Kidney epithelial cell (primary cell): ENCODE results near the gene DPM2. TPM values are rescaled to one million over a fixed set of nuclear protein-coding genes. Genes with fewer than 3 reads are reported as not detected.

ENCODE experiments used
- DNase-seq: peaks from one replicate; pipeline ENCODE4 v3.0.0-alpha.2; 2010; ENCODE audit warnings: low read depth
- H3K27me3 ChIP-seq: 2 replicates; pipeline ENCODE4 v1.6.0; 2011; ENCODE audit warnings: low read length; ENCODE audit not compliant: control insufficient read depth, insufficient read depth
- H3K36me3 ChIP-seq: 2 replicates; pipeline ENCODE4 v1.5.1; 2011; ENCODE audit warnings: low read length; ENCODE audit not compliant: control insufficient read depth, insufficient read depth
- H3K4me3 ChIP-seq: 2 replicates; pipeline ENCODE4 v1.5.1; 2011; ENCODE audit warnings: low read depth, mild to moderate bottlenecking, control low read depth, low read length
- total RNA-seq: library from RNA; depleted of rRNA; stranded (reverse); fragments of >200 nt; gene quantifications from 2 replicates; pipeline ENCODE4 v1.2.3, GENCODE V29; 2015
- TF ChIP-seq, protein P1 (sequence below): IDR thresholded peaks from 2 replicates; pipeline ENCODE4 v1.5.1; 2011; ENCODE audit warnings: mild to moderate bottlenecking, moderate library complexity, low read length, control low read depth, inconsistent platforms; ENCODE audit not compliant: insufficient read depth, poor library complexity, severe bottlenecking

DPM2 gene
- total RNA-seq, 1 donor from 2014 or later: 31.8 TPM

DNA sequence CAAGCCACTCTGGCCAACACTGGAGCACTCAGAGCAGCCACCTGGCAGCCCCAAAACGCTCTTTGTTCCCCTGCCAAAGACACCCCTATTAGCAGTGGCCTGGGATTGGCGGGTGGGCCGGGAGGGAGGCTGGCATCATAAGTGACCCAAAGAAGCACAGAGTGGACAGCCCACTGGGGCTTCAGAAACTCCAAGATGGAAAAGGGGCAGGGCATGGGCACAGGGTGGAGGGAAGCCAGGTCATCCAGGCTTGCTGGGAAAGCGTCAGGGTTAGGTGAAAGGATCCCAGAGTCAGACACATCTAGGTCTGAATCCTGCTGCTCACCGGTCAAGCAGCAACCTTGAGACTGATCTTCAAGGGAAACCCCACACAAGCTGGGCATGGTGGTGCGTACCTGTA, 28.3 kb upstream of the DPM2 start:
- Histone ChIP-seq H3K36me3 (no peaks in the 10 kb centered on the region), H3K27me3 (no peaks in the 10 kb centered on the region), H3K4me3 (no peak overlapping the region)
- no peak for DNase-seq
- TF ChIP-seq, protein P1, sequence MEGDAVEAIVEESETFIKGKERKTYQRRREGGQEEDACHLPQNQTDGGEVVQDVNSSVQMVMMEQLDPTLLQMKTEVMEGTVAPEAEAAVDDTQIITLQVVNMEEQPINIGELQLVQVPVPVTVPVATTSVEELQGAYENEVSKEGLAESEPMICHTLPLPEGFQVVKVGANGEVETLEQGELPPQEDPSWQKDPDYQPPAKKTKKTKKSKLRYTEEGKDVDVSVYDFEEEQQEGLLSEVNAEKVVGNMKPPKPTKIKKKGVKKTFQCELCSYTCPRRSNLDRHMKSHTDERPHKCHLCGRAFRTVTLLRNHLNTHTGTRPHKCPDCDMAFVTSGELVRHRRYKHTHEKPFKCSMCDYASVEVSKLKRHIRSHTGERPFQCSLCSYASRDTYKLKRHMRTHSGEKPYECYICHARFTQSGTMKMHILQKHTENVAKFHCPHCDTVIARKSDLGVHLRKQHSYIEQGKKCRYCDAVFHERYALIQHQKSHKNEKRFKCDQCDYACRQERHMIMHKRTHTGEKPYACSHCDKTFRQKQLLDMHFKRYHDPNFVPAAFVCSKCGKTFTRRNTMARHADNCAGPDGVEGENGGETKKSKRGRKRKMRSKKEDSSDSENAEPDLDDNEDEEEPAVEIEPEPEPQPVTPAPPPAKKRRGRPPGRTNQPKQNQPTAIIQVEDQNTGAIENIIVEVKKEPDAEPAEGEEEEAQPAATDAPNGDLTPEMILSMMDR: no peak

DNA sequence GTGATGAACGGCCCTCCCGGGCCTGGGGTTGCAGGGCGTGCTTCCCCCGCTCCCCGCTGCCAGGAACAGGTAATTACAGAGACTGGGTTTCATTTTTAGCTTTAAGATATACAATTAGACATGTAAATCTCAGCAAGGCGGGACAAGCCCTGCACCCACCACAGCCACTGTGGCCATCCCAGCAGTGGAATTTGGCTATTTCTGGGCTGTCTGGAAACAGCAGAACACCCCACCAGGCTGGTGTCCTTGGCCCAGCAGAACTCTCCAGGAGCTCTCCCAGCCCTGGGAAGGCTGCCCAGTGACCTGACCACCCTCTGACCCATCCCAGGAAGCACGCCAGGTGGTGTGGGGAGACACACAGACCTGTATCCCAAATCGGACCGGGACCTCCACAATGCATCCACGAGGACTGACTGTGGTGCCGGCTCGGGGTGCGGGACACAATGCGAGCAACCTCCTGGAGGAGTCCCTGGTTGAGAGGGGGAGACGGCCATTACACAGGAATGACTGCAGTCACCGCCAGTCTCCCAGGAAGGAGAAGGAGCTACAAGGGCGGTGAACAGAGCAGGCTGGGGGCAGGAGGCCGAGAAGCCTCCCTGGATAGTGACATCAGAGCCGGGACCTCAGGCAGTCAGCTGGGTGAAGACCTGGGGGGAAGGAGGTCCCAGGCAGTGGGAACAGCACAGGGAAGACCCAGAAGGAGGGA, 25.9 kb upstream of the DPM2 start:
- no peaks in the 10 kb centered on the region for H3K36me3 ChIP-seq
- H3K27me3 ChIP-seq: no peaks in the 10 kb centered on the region
- H3K4me3 ChIP-seq: no peak overlapping the region
- TF ChIP-seq, protein P1: no peak
- no peak for DNase-seq

DNA sequence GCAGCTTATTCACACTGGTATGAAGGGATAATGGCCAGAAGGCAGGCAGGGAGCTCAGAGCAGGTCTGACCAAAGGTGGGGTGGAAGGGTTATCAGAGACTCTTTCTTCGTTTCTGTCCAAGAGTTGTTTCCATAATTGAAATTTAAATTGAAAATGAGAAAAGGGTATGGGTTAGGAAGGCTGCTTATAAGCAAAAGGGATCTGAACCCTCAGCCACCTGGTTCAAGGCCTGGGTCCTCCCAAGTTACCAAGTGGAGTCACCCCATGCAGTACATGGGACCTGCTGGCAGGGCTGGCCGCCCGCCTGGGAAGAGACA, 25.3 kb upstream of the DPM2 start:
- no peak for DNase-seq
- TF ChIP-seq, protein P1: no peak
- H3K36me3 ChIP-seq: no peaks in the 10 kb centered on the region

DNA sequence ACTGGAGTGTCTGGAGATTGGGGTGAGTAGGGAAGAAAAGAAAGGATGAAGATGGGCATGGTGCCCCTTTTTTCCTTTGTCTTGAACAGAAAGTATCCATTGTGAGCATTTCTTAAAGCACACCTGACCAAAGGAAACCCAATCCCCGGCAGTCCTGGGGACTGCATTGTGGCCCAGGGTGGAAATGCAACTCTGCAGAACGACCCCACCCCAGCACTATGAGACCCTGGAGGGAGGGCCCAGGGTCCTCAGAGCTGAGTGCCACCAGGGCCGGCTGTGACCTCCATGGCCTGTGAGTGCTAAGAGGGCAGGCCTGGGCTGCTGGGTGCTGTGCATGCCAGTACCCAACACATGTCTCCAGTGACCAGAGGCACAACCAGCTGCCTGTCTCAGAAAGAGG, 24.6 kb upstream of the DPM2 start:
- TF ChIP-seq, protein P1: no peak

More for the DNA sequence above, 25.3 kb upstream of the DPM2 start:
- Histone ChIP-seq H3K4me3 (no peak overlapping the region), H3K27me3 (no peaks in the 10 kb centered on the region)

DNA sequence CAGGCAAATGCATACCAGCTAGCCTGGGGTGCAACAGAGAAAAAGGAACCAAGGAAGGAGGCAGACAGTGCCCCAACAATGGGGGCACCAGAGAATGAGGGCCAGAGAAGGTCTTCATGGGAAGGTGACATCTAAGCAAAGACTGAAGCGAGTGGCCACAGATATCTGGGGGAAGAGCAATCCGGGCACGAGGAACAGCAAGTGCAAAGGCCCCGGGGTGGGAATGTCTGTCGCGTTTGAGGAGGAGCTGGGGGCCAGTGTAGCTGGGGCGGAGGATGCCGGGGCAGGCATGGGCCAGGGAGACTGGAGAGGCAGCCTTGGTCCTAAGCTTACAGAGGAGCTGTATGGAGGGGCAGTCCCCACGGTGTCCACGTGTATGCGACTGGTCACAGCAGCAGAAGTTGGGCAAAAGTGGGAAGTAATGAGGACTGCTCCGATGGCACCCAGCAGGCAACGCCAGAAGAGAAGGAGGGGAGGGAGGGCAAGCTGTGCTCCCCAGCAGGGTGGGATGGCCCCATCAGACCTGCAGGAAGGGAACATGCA, 24.0 kb upstream of the DPM2 start:
- TF ChIP-seq, protein P1: no peak
- no peak overlapping the region for H3K4me3 ChIP-seq
- no peaks in the 10 kb centered on the region for H3K27me3 ChIP-seq
- DNase-seq: no peak
- no peaks in the 10 kb centered on the region for H3K36me3 ChIP-seq

More for the DNA sequence above, 24.6 kb upstream of the DPM2 start:
- H3K4me3 ChIP-seq: no peak overlapping the region
- H3K27me3 ChIP-seq: no peaks in the 10 kb centered on the region
- H3K36me3 ChIP-seq: no peaks in the 10 kb centered on the region
- DNase-seq: no peak

DNA sequence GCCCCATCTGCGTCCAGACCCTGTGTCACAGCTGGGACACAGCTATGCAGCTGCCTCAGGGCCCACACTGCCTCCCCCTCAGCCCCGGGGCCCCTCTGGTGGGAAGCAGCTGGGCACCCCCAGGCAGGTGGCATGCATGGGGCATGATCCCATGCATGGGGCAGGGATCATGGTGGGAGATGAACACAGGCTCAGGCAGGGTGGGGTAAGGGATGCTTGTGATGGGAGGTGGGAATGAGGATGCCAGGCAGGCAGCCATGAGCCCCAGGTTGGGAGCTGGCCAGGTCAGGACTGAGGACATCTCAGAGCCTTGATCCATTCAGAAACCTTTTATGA, 23.5 kb upstream of the DPM2 start:
- TF ChIP-seq, protein P1: no peak
- Histone ChIP-seq H3K36me3 (no peaks in the 10 kb centered on the region), H3K4me3 (no peak overlapping the region), H3K27me3 (no peaks in the 10 kb centered on the region)
- no peak for DNase-seq
